ENCODE measurements around the gene BAHCC1. TPM values are rescaled to one million over a fixed set of nuclear protein-coding genes. Genes with fewer than 3 reads are reported as not detected.

BAHCC1 gene
- total and polyA plus RNA-seq, 9 of the 15 experiments (the other 6 are each of a cell fraction or from before 2014, with no cell fraction given): 0.14 to 26.9 (median 5.0) TPM

DNA sequence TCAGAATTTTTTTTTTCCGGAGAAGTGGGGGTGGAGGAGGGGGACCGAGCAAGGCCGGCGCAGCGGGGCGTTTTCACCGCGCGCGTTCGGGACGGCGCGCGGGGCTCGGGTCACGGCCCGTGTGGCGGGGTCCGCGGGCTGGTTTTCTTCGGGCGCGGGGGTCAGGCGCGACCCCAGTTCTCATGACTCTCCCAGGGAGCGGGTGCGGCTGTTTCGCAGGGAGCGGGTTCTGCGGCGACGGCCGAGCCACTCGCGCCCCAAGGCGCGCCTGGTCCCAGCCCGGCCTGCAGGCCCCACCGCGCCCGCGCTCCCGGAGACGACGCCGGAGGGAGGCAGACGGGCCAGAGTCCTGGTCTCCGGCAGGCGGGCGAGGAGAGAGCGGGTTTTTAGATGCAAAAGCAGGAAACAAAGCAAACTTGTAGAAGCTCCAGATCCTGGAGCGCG, 1.0 kb downstream of the BAHCC1 start:
- H3K36me3 ChIP-seq (ENCODE audit: control insufficient read depth, insufficient read depth, low read length): peaks cover 9% of the 10 kb centered on the region; the same call in 2 of the 3 replicates
- H3K79me2 ChIP-seq (ENCODE audit: control insufficient read depth, insufficient read depth, low read length): peaks cover 55% of the 10 kb centered on the region
- peaks cover 18 to 88% of the 10 kb centered on the region in 2 experiments for H3K4me1 ChIP-seq (replicated peaks in 1 of 2; ENCODE audit: control insufficient read depth in 2 of 2, insufficient read depth in 2 of 2, low read length in 2 of 2)
- H3K9me3 ChIP-seq (replicated peaks; ENCODE audit: control insufficient read depth, insufficient read depth, low read depth, low read length): no peaks in the 10 kb centered on the region
- 100% methylated on average over 6 of the region's 54 CpGs for WGBS (ENCODE audit: insufficient coverage, low coverage, missing lambda C conversion rate)
- H3K27ac ChIP-seq (ENCODE audit: extremely low read depth, low read depth, low read length): no peak overlapping the region
- no peak overlapping the region for H3K9ac ChIP-seq (ENCODE audit: insufficient read depth in 1 of 2, low read depth in 2 of 2, low read length in 2 of 2)
- no peak overlapping the region for H3K4me2 ChIP-seq (ENCODE audit: insufficient read depth, low read length)
- no TSS peak for BruUV-seq (replicated peaks)
- no peak for ATAC-seq
- CTCF ChIA-PET (ENCODE audit: low intra/inter-chr PET ratio): no interaction called here
- H4K20me1 ChIP-seq (replicated peaks; ENCODE audit: control insufficient read depth, insufficient read depth, low read length): no peaks in the 10 kb centered on the region; the same call in 1 of the 2 replicates
- no peaks in the 10 kb centered on the region for H3K27me3 ChIP-seq (ENCODE audit: control insufficient read depth in 2 of 2, insufficient read depth in 2 of 2, low read length in 2 of 2)
- no peaks in the 10 kb centered on the region for H3K9me1 ChIP-seq (ENCODE audit: control insufficient read depth, insufficient read depth, low read length)
- in situ Hi-C loops (cut with MboI) (no loop called here), intact Hi-C loops (cut with micrococcal nuclease) (no loop called here)
- H2AFZ ChIP-seq (ENCODE audit: low read depth, low read length): no peak overlapping the region
- POLR2A ChIA-PET: interaction anchor here (0.6 kb wide), 1 partner anchor 88 kb away, joined by 3 read pairs; no protein-coding TSS in a partner anchor
- no peak for DNase-seq (ENCODE audit: extremely low read depth in 1 of 4, low spot score in 3 of 4)
- FAIRE-seq: no peak
- H3K4me3 ChIP-seq: no peak overlapping the region
- TF ChIP-seq, protein P1, sequence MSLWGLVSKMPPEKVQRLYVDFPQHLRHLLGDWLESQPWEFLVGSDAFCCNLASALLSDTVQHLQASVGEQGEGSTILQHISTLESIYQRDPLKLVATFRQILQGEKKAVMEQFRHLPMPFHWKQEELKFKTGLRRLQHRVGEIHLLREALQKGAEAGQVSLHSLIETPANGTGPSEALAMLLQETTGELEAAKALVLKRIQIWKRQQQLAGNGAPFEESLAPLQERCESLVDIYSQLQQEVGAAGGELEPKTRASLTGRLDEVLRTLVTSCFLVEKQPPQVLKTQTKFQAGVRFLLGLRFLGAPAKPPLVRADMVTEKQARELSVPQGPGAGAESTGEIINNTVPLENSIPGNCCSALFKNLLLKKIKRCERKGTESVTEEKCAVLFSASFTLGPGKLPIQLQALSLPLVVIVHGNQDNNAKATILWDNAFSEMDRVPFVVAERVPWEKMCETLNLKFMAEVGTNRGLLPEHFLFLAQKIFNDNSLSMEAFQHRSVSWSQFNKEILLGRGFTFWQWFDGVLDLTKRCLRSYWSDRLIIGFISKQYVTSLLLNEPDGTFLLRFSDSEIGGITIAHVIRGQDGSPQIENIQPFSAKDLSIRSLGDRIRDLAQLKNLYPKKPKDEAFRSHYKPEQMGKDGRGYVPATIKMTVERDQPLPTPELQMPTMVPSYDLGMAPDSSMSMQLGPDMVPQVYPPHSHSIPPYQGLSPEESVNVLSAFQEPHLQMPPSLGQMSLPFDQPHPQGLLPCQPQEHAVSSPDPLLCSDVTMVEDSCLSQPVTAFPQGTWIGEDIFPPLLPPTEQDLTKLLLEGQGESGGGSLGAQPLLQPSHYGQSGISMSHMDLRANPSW (CRISPR knock-in tag; IDR thresholded peaks at IDR 0.05): no peak
- TF ChIP-seq ZNF512 (tag; IDR thresholded peaks at IDR 0.05) (no peak), POLR2A (conservative IDR thresholded peaks at IDR 0.05) (no peak), TBP (optimal IDR thresholded peaks at IDR 0.05; ENCODE audit: low read depth, low read length) (no peak), PCBP1 (IDR thresholded peaks at IDR 0.05; ENCODE audit: low read depth, low read length, poor library complexity, severe bottlenecking) (peak; percentile 15), POLR2G (IDR thresholded peaks at IDR 0.05; ENCODE audit: low read depth, low read length) (peak; percentile 6; the same call in 1 of the 2 replicates), CBX5 (IDR thresholded peaks at IDR 0.05; ENCODE audit: borderline replicate concordance, low read depth) (no peak), ZBTB43 (CRISPR knock-in tag; IDR thresholded peaks at IDR 0.05) (no peak), OTX1 (CRISPR knock-in tag; IDR thresholded peaks at IDR 0.05) (no peak)
